Measurements from ENCODE around the gene DNAJA3. TPM values are rescaled to one million over a fixed set of nuclear protein-coding genes. Genes with fewer than 3 reads are reported as not detected.

The DNAJA3 gene
- total RNA-seq, 4 donors from 2014 or later, result 37.4 to 44.1 (median 40.8) TPM

DNA sequence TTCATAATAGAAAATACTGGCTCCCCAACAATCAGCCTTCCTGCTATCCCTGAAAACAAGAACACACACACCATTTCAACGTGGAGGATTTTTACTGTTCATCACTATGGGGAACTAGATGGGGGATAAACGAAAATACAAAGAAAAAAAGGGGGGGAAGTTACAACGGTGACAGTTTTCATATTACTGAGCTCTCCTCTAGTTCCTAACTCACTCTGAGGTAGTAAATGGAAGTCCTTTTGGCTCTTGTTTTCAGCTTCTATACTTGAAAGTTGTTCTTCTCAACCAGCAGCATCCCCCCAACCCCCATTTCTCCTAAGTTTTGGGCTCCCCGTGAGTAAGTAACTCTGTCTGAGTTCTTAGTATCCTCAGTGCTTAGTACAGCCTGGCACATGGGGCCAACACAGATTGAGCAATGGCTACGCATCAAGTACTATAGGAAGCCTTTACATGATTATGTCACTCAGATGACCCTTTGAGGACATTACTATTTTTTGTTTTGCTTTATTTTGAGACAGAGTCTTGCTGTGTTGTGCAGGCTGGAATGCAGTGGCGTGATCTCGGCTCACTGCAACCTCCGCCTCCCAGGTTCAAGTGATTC lies 5.1 kb upstream of the DNAJA3 start:
- TF ChIP-seq POLR2A (IDR thresholded peaks at IDR 0.05), result no peak
- TF ChIP-seq, protein P1, sequence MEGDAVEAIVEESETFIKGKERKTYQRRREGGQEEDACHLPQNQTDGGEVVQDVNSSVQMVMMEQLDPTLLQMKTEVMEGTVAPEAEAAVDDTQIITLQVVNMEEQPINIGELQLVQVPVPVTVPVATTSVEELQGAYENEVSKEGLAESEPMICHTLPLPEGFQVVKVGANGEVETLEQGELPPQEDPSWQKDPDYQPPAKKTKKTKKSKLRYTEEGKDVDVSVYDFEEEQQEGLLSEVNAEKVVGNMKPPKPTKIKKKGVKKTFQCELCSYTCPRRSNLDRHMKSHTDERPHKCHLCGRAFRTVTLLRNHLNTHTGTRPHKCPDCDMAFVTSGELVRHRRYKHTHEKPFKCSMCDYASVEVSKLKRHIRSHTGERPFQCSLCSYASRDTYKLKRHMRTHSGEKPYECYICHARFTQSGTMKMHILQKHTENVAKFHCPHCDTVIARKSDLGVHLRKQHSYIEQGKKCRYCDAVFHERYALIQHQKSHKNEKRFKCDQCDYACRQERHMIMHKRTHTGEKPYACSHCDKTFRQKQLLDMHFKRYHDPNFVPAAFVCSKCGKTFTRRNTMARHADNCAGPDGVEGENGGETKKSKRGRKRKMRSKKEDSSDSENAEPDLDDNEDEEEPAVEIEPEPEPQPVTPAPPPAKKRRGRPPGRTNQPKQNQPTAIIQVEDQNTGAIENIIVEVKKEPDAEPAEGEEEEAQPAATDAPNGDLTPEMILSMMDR (IDR thresholded peaks at IDR 0.05), result no peak
- WGBS, 2 donors, result 71 to 82% methylated on average over 8 of the region's 8 CpGs
- H3K4me3 ChIP-seq (ENCODE audit: low read depth, poor library complexity, severe bottlenecking), result no peak overlapping the region
- intact Hi-C loops (cut with DNase I; ENCODE audit: low total_unique reads), result no loop called here
- DNase-seq (ENCODE audit: low spot score in 2 of 2), result no peak

DNA sequence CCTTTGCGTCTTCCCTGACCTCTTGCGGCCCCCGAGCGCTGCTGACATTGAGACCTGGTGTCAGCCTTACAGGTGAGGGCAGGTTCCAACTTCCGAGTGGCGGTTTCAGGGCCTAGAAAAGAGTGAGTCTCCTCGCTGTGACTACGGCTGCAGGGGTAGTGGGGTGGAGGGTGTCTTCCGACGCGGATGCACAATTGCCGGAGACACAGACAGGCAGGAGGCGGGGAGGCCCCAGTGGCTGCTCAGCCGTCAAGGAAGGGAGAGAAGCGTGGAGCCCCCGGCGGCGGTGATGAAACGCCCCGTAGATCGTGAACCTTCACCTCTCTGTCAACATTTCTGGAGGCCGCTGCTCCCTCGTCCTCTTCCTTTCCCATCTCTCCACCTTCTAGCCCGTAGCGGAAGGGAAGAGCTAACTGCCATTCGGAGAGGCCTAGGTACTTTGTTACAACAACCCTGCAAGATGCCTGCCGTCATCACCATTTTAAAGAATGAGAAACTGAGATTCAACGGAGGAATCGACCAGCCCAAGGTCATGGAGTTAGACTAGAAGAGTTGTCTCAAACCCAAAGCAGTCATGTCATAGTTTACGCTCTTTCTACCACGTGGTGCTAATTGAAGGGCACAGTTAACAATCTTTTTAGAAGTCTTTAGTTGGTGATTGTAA lies 485 bp downstream of the DNAJA3 start:
- no peak for DNase-seq (ENCODE audit: low spot score in 2 of 2)
- TF ChIP-seq, protein P1 (IDR thresholded peaks at IDR 0.05), result no peak
- no peak for TF ChIP-seq POLR2A (IDR thresholded peaks at IDR 0.05)
- intact Hi-C loops (cut with DNase I; ENCODE audit: low total_unique reads), result no loop called here
- H3K4me3 ChIP-seq (ENCODE audit: low read depth, poor library complexity, severe bottlenecking), result peak overlapping the region; percentile 88
- 2% methylated on average over 30 to 31 of the region's 31 CpGs for WGBS, 2 donors

DNA sequence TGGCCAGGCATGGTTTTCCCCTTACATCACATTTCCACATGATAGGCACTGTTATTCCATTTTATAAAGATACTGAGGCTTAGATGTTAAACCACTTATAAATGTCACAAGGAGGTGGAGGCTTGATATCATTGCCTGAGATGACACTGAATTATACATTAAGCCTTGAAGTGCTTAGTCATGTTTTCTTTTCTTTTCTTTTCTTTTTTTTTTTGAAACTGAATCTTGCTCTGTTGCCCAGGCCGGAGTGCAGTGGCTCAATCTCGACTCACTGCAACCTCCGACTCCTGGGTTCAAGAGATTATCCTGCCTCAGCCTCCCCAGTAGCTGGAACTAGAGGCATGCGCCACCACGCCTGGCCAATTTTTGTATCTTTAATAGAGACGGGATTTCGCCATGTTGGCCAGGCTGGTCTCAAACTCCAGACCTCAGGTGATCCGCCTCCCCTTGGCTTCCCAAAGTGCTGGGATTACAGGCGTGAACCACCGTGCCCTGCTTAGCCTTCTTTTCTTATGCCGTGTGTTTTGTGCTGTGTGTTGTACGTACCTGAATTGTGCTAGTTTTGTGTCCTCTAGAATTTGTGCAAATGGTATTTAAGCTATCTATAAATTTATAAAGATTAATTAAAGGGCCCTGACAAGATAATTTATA lies 1.2 kb downstream of the DNAJA3 start:
- DNase-seq (ENCODE audit: low spot score in 2 of 2), result no peak
- 87 to 92% methylated on average over 12 of the region's 12 CpGs for WGBS, 2 donors
- intact Hi-C loops (cut with DNase I; ENCODE audit: low total_unique reads), result no loop called here
- H3K4me3 ChIP-seq (ENCODE audit: low read depth, poor library complexity, severe bottlenecking), result no peak overlapping the region
- TF ChIP-seq, protein P1 (IDR thresholded peaks at IDR 0.05), result no peak
- no peak for TF ChIP-seq POLR2A (IDR thresholded peaks at IDR 0.05)

DNA sequence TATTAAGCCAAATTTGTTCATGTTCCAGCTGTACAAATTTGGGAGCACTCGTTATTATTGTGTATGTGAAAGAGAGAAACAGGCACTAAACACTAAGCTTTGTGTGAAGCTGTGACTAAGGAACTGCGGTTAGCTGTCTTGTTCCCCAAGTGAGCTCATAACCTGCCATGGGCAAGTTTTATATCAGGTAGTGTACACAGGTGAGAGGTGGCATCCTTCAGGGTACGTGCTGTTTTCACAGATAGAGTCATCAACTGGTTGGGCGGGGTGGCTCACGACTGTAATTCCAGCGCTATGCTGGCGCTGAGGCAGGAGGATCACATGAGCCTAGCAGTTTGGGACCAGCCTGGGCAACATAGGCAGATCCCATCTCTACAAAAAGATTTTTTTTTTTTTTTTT lies 2.8 kb downstream of the DNAJA3 start:
- intact Hi-C loops (cut with DNase I; ENCODE audit: low total_unique reads), result no loop called here
- no peak overlapping the region for H3K4me3 ChIP-seq (ENCODE audit: low read depth, poor library complexity, severe bottlenecking)
- no peak for DNase-seq (ENCODE audit: low spot score in 2 of 2)
- no peak for TF ChIP-seq POLR2A (IDR thresholded peaks at IDR 0.05)
- TF ChIP-seq, protein P1 (IDR thresholded peaks at IDR 0.05), result no peak
- WGBS, 2 donors, result 72 to 84% methylated on average over 7 of the region's 7 CpGs

DNA sequence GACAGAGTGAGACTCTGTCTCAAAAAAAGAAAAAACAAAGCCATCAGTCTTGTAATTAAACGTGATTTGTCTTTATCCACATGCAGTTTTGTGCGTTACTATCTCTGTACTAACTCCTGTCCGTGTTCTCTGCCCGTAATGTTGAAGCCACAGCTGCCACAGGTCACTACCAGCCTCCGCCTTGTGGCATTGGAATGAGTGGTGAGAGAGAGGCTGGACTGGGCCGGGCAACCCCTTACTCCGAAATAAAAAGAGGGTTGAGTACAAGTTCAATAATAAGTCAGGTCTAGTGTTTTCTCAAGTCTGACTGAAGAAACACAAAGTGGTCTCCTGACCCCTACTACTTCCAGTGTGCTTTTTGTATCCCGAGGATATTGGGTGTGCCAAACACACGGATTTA lies 5.4 kb downstream of the DNAJA3 start:
- 89% methylated on average over 9 of the region's 9 CpGs for WGBS, 2 donors
- intact Hi-C loops (cut with DNase I; ENCODE audit: low total_unique reads), result no loop called here

More for the DNA sequence above, 5.4 kb downstream of the DNAJA3 start:
- DNase-seq (ENCODE audit: low spot score in 2 of 2), result no peak
- no peak for TF ChIP-seq POLR2A (IDR thresholded peaks at IDR 0.05)
- TF ChIP-seq, protein P1 (IDR thresholded peaks at IDR 0.05), result no peak
- no peak overlapping the region for H3K4me3 ChIP-seq (ENCODE audit: low read depth, poor library complexity, severe bottlenecking)

All from lower leg skin (tissue), 4 donors.